Activated naive CD8-positive, alpha-beta T cell treated with anti-CD3 and anti-CD28 coated beads for 36 hours (primary cell): ENCODE measurements around the gene MAU2. TPM values are rescaled to one million over a fixed set of nuclear protein-coding genes. Genes with fewer than 3 reads are reported as not detected.

Source experiments
- DNase-seq: peaks from one replicate; pipeline ENCODE4 v3.0.0; 2021
- H3K27ac Mint-ChIP-seq: one replicate; pipeline ENCODE4 v1.8.0; 2022; ENCODE audit warnings: mild to moderate bottlenecking, moderate library complexity, mixed read lengths
- H3K27me3 Mint-ChIP-seq: one replicate; pipeline ENCODE4 v1.8.0; 2022; ENCODE audit warnings: mild to moderate bottlenecking, mixed read lengths
- H3K36me3 Mint-ChIP-seq: one replicate; pipeline ENCODE4 v1.8.0; 2021; ENCODE audit warnings: mild to moderate bottlenecking, mixed read lengths
- H3K4me1 Mint-ChIP-seq: one replicate; pipeline ENCODE4 v1.8.0; 2021; ENCODE audit warnings: mixed read lengths
- H3K4me3 Mint-ChIP-seq: one replicate; pipeline ENCODE4 v1.8.0; 2022; ENCODE audit warnings: mild to moderate bottlenecking, moderate library complexity, mixed read lengths
- H3K9me3 Mint-ChIP-seq: one replicate; pipeline ENCODE4 v1.8.0; 2022; ENCODE audit warnings: mixed read lengths
- total RNA-seq, 2 experiments: library from RNA; stranded (reverse); gene quantifications; one replicate each; pipeline ENCODE4 v1.2.3, GENCODE V29; 2021

The MAU2 gene
- total RNA-seq: 10 to 100 TPM; 39.5 to 39.9 TPM

GRCh38 chr19:19320361-19321140 lies at the start of gene MAU2, which contains the start of gene SUGP1:
Gene MAU2 (plus strand): TSS chr19:19320829. CDS start chr19:19320860, 31 bp downstream.
Gene SUGP1 (minus strand): TSS chr19:19320509. CDS start chr19:19320496, 13 bp downstream.
- Mint-ChIP-seq H3K4me1 (peaks cover 38% of the 10 kb centered on the region), H3K27ac (peak within 1 kb of the TSS; percentile 99), H3K9me3 (no peaks in the 10 kb centered on the region)

GRCh38 chr19:19271828-19272599 lies 48.6 kb upstream of the MAU2 start:
- peaks cover 4% of the 10 kb centered on the region for H3K4me1 Mint-ChIP-seq
- H3K27ac Mint-ChIP-seq: no peak overlapping the region
- peaks cover 10% of the 10 kb centered on the region for H3K36me3 Mint-ChIP-seq
- H3K9me3 Mint-ChIP-seq: no peaks in the 10 kb centered on the region
- no peak overlapping the region for H3K4me3 Mint-ChIP-seq
- DNase-seq: no peak
- H3K27me3 Mint-ChIP-seq: peaks cover 23% of the 10 kb centered on the region

More at GRCh38 chr19:19320361-19321140, at the start of gene MAU2, which contains the start of gene SUGP1:
- DNase-seq: peak; percentile 93
- Mint-ChIP-seq H3K4me3 (peak within 1 kb of the TSS; percentile 92), H3K36me3 (peaks cover 26% of the 10 kb centered on the region), H3K27me3 (no peaks in the 10 kb centered on the region)

- H3K4me1 Mint-ChIP-seq: peaks cover 4% of the 10 kb centered on the region
- H3K27me3 Mint-ChIP-seq: peaks cover 23% of the 10 kb centered on the region
- DNase-seq: no peak
- peaks cover 18% of the 10 kb centered on the region for H3K36me3 Mint-ChIP-seq
- H3K4me3 Mint-ChIP-seq: no peak overlapping the region
- H3K9me3 Mint-ChIP-seq: no peaks in the 10 kb centered on the region
- no peak overlapping the region for H3K27ac Mint-ChIP-seq
Observed at GRCh38 chr19:19274146-19274545, 46.5 kb upstream of the MAU2 start.

- Mint-ChIP-seq H3K4me1 (peaks cover 4% of the 10 kb centered on the region), H3K36me3 (peaks cover 18% of the 10 kb centered on the region), H3K4me3 (no peak overlapping the region), H3K27ac (no peak overlapping the region), H3K9me3 (no peaks in the 10 kb centered on the region), H3K27me3 (peaks cover 23% of the 10 kb centered on the region)
- no peak for DNase-seq
Observed at GRCh38 chr19:19274716-19275565, 45.7 kb upstream of the MAU2 start.

- H3K36me3 Mint-ChIP-seq: peaks cover 20% of the 10 kb centered on the region
- peaks cover 4% of the 10 kb centered on the region for H3K4me1 Mint-ChIP-seq
- no peak for DNase-seq
- no peaks in the 10 kb centered on the region for H3K9me3 Mint-ChIP-seq
- H3K27ac Mint-ChIP-seq: no peak overlapping the region
- no peak overlapping the region for H3K4me3 Mint-ChIP-seq
- peaks cover 23% of the 10 kb centered on the region for H3K27me3 Mint-ChIP-seq
Observed at GRCh38 chr19:19276386-19276785, 44.2 kb upstream of the MAU2 start.

GRCh38 chr19:19276851-19277250 lies 43.8 kb upstream of the MAU2 start:
- Mint-ChIP-seq H3K4me3 (no peak overlapping the region), H3K27me3 (peaks cover 21% of the 10 kb centered on the region), H3K27ac (no peak overlapping the region), H3K36me3 (peaks cover 22% of the 10 kb centered on the region), H3K9me3 (no peaks in the 10 kb centered on the region), H3K4me1 (peaks cover 4% of the 10 kb centered on the region)
- no peak for DNase-seq

- no peak overlapping the region for H3K27ac Mint-ChIP-seq
- H3K4me3 Mint-ChIP-seq: no peak overlapping the region
- H3K4me1 Mint-ChIP-seq: peaks cover 3% of the 10 kb centered on the region
- no peak for DNase-seq
- peaks cover 23% of the 10 kb centered on the region for H3K36me3 Mint-ChIP-seq
- H3K9me3 Mint-ChIP-seq: no peaks in the 10 kb centered on the region
- peaks cover 12% of the 10 kb centered on the region for H3K27me3 Mint-ChIP-seq
Observed at GRCh38 chr19:19278315-19278714, 42.3 kb upstream of the MAU2 start.

GRCh38 chr19:19279062-19279612 lies 41.5 kb upstream of the MAU2 start:
- peaks cover 31% of the 10 kb centered on the region for H3K36me3 Mint-ChIP-seq
- no peak overlapping the region for H3K27ac Mint-ChIP-seq
- H3K9me3 Mint-ChIP-seq: no peaks in the 10 kb centered on the region
- no peak for DNase-seq
- no peak overlapping the region for H3K4me3 Mint-ChIP-seq
- H3K27me3 Mint-ChIP-seq: peaks cover 3% of the 10 kb centered on the region
- no peaks in the 10 kb centered on the region for H3K4me1 Mint-ChIP-seq

GRCh38 chr19:19279853-19280252 lies 40.8 kb upstream of the MAU2 start:
- Mint-ChIP-seq H3K4me1 (no peaks in the 10 kb centered on the region), H3K27me3 (no peaks in the 10 kb centered on the region), H3K36me3 (peaks cover 37% of the 10 kb centered on the region), H3K9me3 (no peaks in the 10 kb centered on the region), H3K27ac (no peak overlapping the region), H3K4me3 (no peak overlapping the region)
- no peak for DNase-seq

- no peak for DNase-seq
- no peak overlapping the region for H3K4me3 Mint-ChIP-seq
- H3K4me1 Mint-ChIP-seq: no peaks in the 10 kb centered on the region
- H3K36me3 Mint-ChIP-seq: peaks cover 39% of the 10 kb centered on the region
- no peak overlapping the region for H3K27ac Mint-ChIP-seq
- no peaks in the 10 kb centered on the region for H3K27me3 Mint-ChIP-seq
- no peaks in the 10 kb centered on the region for H3K9me3 Mint-ChIP-seq
Observed at GRCh38 chr19:19280561-19280960, 40.1 kb upstream of the MAU2 start.

- no peaks in the 10 kb centered on the region for H3K27me3 Mint-ChIP-seq
- H3K9me3 Mint-ChIP-seq: no peaks in the 10 kb centered on the region
- H3K27ac Mint-ChIP-seq: no peak overlapping the region
- H3K4me3 Mint-ChIP-seq: no peak overlapping the region
- no peaks in the 10 kb centered on the region for H3K4me1 Mint-ChIP-seq
- H3K36me3 Mint-ChIP-seq: peaks cover 33% of the 10 kb centered on the region
- no peak for DNase-seq
Observed at GRCh38 chr19:19285686-19286085, 34.9 kb upstream of the MAU2 start.

- DNase-seq: no peak
- H3K27ac Mint-ChIP-seq: no peak overlapping the region
- H3K27me3 Mint-ChIP-seq: no peaks in the 10 kb centered on the region
- H3K9me3 Mint-ChIP-seq: peaks cover 1% of the 10 kb centered on the region
- H3K4me3 Mint-ChIP-seq: no peak overlapping the region
- H3K36me3 Mint-ChIP-seq: peaks cover 54% of the 10 kb centered on the region
- no peaks in the 10 kb centered on the region for H3K4me1 Mint-ChIP-seq
Observed at GRCh38 chr19:19292607-19293006, 28.0 kb upstream of the MAU2 start.

- H3K4me3 Mint-ChIP-seq: no peak overlapping the region
- H3K4me1 Mint-ChIP-seq: no peaks in the 10 kb centered on the region
- no peak for DNase-seq
- H3K36me3 Mint-ChIP-seq: peaks cover 49% of the 10 kb centered on the region
- H3K27ac Mint-ChIP-seq: no peak overlapping the region
- peaks cover 1% of the 10 kb centered on the region for H3K9me3 Mint-ChIP-seq
- H3K27me3 Mint-ChIP-seq: no peaks in the 10 kb centered on the region
Observed at GRCh38 chr19:19294914-19295313, 25.7 kb upstream of the MAU2 start.

GRCh38 chr19:19296953-19297689 lies 23.5 kb upstream of the MAU2 start:
- peaks cover 39% of the 10 kb centered on the region for H3K36me3 Mint-ChIP-seq
- no peak overlapping the region for H3K27ac Mint-ChIP-seq
- peaks cover 1% of the 10 kb centered on the region for H3K9me3 Mint-ChIP-seq
- no peak for DNase-seq
- no peak overlapping the region for H3K4me3 Mint-ChIP-seq
- H3K4me1 Mint-ChIP-seq: no peaks in the 10 kb centered on the region
- H3K27me3 Mint-ChIP-seq: no peaks in the 10 kb centered on the region
